IMR-90 (cell line): ENCODE results near the gene OVCH2.

Experiments
- BHLHE40 ChIP-seq: fragments of 150-350 bp; IDR thresholded peaks from 2 replicates; pipeline ENCODE4 v1.6.1; 2016; ENCODE audit warnings: mild to moderate bottlenecking, low read depth, low read length
- CEBPB ChIP-seq: IDR thresholded peaks from 2 replicates; pipeline ENCODE4 v1.6.1; 2012; ENCODE audit warnings: low read depth, low read length, improper control_type of control experiment
- FOS ChIP-seq: fragments of 150-350 bp; IDR thresholded peaks from 2 replicates; pipeline ENCODE4 v1.6.1; 2016; ENCODE audit warnings: low read depth, low read length
- MAFK ChIP-seq: IDR thresholded peaks from 2 replicates; pipeline ENCODE4 v1.6.1; 2012; ENCODE audit warnings: low read depth, low read length, improper control_type of control experiment
- MAZ ChIP-seq: IDR thresholded peaks from 2 replicates; pipeline ENCODE4 v1.6.1; 2012; ENCODE audit warnings: low read depth, mild to moderate bottlenecking, low read length, improper control_type of control experiment, moderate library complexity, borderline replicate concordance
- MXI1 ChIP-seq: IDR thresholded peaks from 2 replicates; pipeline ENCODE4 v1.6.1; 2012; ENCODE audit warnings: low read depth, mild to moderate bottlenecking, low read length, moderate library complexity, borderline replicate concordance
- POLR2A ChIP-seq: IDR thresholded peaks from 2 replicates; pipeline ENCODE4 v1.6.1; 2012; ENCODE audit warnings: mild to moderate bottlenecking, low read depth, low read length
- RAD21 ChIP-seq: IDR thresholded peaks from 2 replicates; pipeline ENCODE4 v1.6.1; 2012; ENCODE audit warnings: low read length, improper control_type of control experiment
- RCOR1 ChIP-seq: IDR thresholded peaks from 2 replicates; pipeline ENCODE4 v1.6.1; 2012; ENCODE audit warnings: mild to moderate bottlenecking, low read length, improper control_type of control experiment; ENCODE audit not compliant: insufficient replicate concordance
- RFX5 ChIP-seq: IDR thresholded peaks from 2 replicates; pipeline ENCODE4 v1.8.0; 2012; ENCODE audit warnings: low read depth, mild to moderate bottlenecking, low read length, moderate library complexity
- TF ChIP-seq, protein P1 (sequence below): conservative IDR thresholded peaks from 2 replicates; pipeline ENCODE4 v1.5.1; 2012; ENCODE audit warnings: mild to moderate bottlenecking, low read depth, low read length, improper control_type of control experiment
- TF ChIP-seq, protein P2 (sequence below): fragments of 150-350 bp; IDR thresholded peaks from 2 replicates; pipeline ENCODE4 v1.6.1; 2016; ENCODE audit warnings: low read depth, mild to moderate bottlenecking, low read length, moderate library complexity, borderline replicate concordance
- TF ChIP-seq, protein P3 (sequence below): fragments of 150-350 bp; IDR thresholded peaks from 2 replicates; pipeline ENCODE4 v1.6.1; 2017; ENCODE audit warnings: mild to moderate bottlenecking, antibody characterized with exemption, low read length, low read depth

DNA sequence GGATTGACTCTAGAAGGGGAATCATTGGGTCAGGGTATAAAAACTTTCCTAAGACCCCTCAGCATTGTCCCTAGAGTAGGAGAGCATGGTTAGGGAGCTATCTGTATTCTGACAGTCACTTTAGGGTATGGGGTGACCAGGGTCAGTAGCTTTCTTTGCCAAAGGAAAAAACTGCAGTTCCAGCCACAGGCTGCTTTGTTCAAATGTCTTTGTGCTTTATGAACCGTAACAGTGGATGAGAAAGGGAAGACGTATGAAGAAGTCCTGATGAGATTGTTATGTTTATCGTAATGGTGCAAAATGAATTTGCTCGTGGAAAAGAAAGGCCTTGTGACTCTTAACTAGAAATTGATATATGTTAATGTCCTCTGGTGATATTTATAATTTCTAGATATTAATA is 63.0 kb downstream of the OVCH2 start:
- no peak for TF ChIP-seq CEBPB
- TF ChIP-seq, protein P1, sequence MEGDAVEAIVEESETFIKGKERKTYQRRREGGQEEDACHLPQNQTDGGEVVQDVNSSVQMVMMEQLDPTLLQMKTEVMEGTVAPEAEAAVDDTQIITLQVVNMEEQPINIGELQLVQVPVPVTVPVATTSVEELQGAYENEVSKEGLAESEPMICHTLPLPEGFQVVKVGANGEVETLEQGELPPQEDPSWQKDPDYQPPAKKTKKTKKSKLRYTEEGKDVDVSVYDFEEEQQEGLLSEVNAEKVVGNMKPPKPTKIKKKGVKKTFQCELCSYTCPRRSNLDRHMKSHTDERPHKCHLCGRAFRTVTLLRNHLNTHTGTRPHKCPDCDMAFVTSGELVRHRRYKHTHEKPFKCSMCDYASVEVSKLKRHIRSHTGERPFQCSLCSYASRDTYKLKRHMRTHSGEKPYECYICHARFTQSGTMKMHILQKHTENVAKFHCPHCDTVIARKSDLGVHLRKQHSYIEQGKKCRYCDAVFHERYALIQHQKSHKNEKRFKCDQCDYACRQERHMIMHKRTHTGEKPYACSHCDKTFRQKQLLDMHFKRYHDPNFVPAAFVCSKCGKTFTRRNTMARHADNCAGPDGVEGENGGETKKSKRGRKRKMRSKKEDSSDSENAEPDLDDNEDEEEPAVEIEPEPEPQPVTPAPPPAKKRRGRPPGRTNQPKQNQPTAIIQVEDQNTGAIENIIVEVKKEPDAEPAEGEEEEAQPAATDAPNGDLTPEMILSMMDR = no peak
- TF ChIP-seq, protein P2, sequence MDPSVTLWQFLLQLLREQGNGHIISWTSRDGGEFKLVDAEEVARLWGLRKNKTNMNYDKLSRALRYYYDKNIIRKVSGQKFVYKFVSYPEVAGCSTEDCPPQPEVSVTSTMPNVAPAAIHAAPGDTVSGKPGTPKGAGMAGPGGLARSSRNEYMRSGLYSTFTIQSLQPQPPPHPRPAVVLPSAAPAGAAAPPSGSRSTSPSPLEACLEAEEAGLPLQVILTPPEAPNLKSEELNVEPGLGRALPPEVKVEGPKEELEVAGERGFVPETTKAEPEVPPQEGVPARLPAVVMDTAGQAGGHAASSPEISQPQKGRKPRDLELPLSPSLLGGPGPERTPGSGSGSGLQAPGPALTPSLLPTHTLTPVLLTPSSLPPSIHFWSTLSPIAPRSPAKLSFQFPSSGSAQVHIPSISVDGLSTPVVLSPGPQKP = no peak
- TF ChIP-seq POLR2A = no peak
- TF ChIP-seq BHLHE40 = no peak
- TF ChIP-seq, protein P3, sequence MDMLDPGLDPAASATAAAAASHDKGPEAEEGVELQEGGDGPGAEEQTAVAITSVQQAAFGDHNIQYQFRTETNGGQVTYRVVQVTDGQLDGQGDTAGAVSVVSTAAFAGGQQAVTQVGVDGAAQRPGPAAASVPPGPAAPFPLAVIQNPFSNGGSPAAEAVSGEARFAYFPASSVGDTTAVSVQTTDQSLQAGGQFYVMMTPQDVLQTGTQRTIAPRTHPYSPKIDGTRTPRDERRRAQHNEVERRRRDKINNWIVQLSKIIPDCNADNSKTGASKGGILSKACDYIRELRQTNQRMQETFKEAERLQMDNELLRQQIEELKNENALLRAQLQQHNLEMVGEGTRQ = no peak
- no peak for TF ChIP-seq RFX5
- no peak for TF ChIP-seq FOS
- TF ChIP-seq MAZ = no peak
- TF ChIP-seq MXI1 = no peak
- TF ChIP-seq MAFK = no peak
- TF ChIP-seq RAD21 = no peak
- TF ChIP-seq RCOR1 = no peak
